LNCaP clone FGC (cell line): ENCODE measurements around the gene HPS3.

Source experiments
- DNase-seq: peaks from one replicate; pipeline ENCODE4 v3.0.0-alpha.2; 2011; ENCODE audit warnings: low read depth
- H3K4me3 ChIP-seq: 2 replicates; pipeline ENCODE4 v1.5.1; 2011; ENCODE audit warnings: mild to moderate bottlenecking, low read depth, low read length, control low read depth
- CTCF ChIP-seq: IDR thresholded peaks from 2 replicates; pipeline ENCODE4 v1.5.1; 2012; ENCODE audit warnings: mild to moderate bottlenecking; ENCODE audit not compliant: control insufficient read depth, insufficient read depth; ENCODE audit errors: extremely low read depth

The HPS3 gene

GRCh38 chr3:149197669-149198068 lies 68.2 kb downstream of the HPS3 start:
- no peak for TF ChIP-seq CTCF
- DNase-seq, result no peak
- H3K4me3 ChIP-seq, result no peak overlapping the region

DNA sequence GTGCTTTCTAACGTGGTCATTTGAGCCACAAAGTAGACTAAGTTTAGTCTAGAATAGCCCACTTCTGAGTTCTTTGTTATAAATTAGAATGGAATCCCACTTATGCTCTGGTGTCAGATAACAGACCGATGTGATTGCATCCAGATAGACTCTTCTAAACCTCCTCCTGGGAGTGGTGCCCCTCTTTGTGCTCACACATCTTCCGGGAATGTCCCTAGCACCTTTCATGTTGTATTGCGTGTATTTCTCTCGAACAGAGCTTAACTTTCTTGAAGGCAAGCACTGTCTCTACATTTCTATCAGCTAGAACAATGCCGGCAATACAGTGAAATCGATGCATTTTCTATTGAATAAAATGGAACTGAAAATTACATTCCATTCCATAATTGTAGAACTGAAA lies 69.2 kb downstream of the HPS3 start:
- no peak overlapping the region for H3K4me3 ChIP-seq
- TF ChIP-seq CTCF, result no peak
- no peak for DNase-seq

DNA sequence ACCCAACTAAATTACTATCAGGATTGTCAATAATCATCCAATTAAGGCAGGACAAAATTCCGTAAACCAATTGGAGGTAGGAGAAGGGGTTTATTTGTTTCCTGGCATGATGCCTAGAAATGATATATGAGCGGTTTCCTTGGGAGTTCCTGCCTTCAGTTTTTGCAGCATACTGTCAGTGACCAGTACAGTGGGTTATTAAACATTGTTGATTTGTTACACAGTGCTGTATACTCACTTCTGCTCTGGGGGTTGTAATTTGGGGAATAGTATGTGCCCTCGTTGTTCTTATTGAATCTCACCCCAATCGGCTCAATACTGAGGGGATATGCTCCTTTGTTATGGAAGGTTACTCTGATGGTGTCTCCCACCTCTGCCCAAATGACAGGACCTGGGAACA lies 70.0 kb downstream of the HPS3 start:
- DNase-seq, result no peak
- TF ChIP-seq CTCF, result no peak
- no peak overlapping the region for H3K4me3 ChIP-seq

DNA sequence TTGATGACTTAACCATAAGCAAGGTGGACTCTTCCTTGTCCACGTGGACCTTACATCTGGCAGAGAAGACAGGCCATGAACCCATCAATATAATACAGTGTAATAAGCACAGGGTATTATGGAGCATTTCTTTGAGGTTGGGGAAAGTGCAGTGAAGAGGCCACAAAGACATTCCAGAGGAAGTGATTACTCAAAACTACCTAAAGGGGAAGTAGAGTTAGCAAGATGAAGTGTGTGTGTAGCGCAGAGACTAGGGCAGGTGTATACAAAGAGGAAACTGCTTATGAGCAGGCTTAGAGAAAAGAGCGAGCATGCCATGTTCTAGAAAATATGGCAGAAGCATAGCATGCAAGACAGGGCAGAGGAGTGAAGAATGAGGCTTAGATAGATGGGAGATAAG lies 74.3 kb downstream of the HPS3 start:
- H3K4me3 ChIP-seq, result no peak overlapping the region
- no peak for DNase-seq
- no peak for TF ChIP-seq CTCF

GRCh38 chr3:149204390-149204991 lies 75.1 kb downstream of the HPS3 start:
- no peak for DNase-seq
- no peak for TF ChIP-seq CTCF
- no peak overlapping the region for H3K4me3 ChIP-seq

DNA sequence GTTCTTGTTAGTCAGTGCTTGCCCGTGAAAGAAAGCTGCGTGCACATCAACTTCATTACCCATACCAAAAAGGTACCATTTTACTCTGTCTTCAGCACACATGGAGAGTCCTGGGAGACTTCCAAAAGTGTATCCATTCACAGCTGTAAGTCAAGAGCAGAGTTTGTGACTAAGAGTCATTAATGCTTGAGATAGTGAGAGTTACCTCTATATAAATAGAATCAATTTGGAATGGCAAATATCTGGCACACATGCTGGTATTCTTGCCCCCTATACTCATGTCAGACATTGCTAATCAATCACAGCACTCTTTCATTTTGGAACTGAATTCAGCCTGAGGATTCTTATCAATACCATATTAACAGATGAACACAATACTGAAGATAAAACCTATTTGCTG lies 78.0 kb downstream of the HPS3 start:
- H3K4me3 ChIP-seq, result no peak overlapping the region
- DNase-seq, result no peak
- no peak for TF ChIP-seq CTCF

DNA sequence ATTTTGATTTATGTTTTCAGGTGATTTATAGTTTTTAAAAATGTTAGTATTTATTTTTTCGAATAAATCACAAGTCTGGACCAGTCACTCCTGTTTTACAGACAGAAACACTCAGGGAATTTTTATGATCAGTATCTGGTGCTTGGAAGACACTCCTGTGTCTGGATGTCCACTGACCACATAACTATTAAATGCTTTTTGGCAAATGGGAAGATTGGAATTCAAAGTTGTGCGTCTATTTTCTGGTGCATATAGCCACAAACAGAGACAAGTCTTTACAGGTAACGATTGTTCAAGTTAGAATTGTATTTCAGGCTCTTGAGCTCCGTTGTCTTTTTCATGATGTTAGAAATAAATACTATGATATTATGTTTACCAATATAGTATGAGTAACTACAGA lies 80.0 kb downstream of the HPS3 start:
- no peak overlapping the region for H3K4me3 ChIP-seq
- no peak for DNase-seq
- no peak for TF ChIP-seq CTCF
